GM23338 (cell line): Measurements from ENCODE around the gene AGAP1. TPM values are rescaled to one million over a fixed set of nuclear protein-coding genes. Genes with fewer than 3 reads are reported as not detected.

Experiments
- ATAC-seq: fragments of 200-7000 bp; cut with Tn5 transposase; 3 replicates; pipeline ENCODE4 v1.9.1; 2020
- DNase-seq: peaks from one replicate; pipeline ENCODE4 v3.0.0-alpha.2; 2015; ENCODE audit warnings: low spot score
- H2AFZ ChIP-seq: fragments of 200-600 bp; sonication (generic); 2 replicates; pipeline ENCODE4 v1.8.0; 2016; ENCODE audit warnings: antibody characterized with exemption, mild to moderate bottlenecking, moderate library complexity
- H3F3A ChIP-seq: fragments of 200-600 bp; sonication (generic); replicated peaks from 2 replicates; pipeline ENCODE4 v1.8.0; 2017; ENCODE audit warnings: antibody characterized with exemption, mixed run types, low read depth
- H3K27ac ChIP-seq: fragments of 200-600 bp; sonication (generic); 2 replicates; pipeline ENCODE4 v1.6.1; 2016; ENCODE audit warnings: low read depth
- H3K27me3 ChIP-seq: fragments of 200-600 bp; sonication (generic); 2 replicates; pipeline ENCODE4 v1.8.0; 2016; ENCODE audit warnings: mild to moderate bottlenecking, mixed run types, moderate library complexity; ENCODE audit not compliant: insufficient read depth
- H3K36me3 ChIP-seq: fragments of 200-600 bp; sonication (generic); 2 replicates; pipeline ENCODE4 v1.8.0; 2016; ENCODE audit warnings: mild to moderate bottlenecking; ENCODE audit not compliant: insufficient read depth
- H3K4me1 ChIP-seq: fragments of 200-600 bp; sonication (generic); 2 replicates; pipeline ENCODE4 v1.8.0; 2016; ENCODE audit warnings: mild to moderate bottlenecking, moderate library complexity; ENCODE audit not compliant: insufficient read depth
- H3K4me2 ChIP-seq: fragments of 200-600 bp; sonication (generic); 2 replicates; pipeline ENCODE4 v1.7.1; 2017; ENCODE audit warnings: mixed run types
- H3K4me3 ChIP-seq: fragments of 200-600 bp; sonication (generic); 2 replicates; pipeline ENCODE4 v1.6.1; 2016; ENCODE audit warnings: mixed run types
- H3K79me2 ChIP-seq: fragments of 200-600 bp; sonication (generic); replicated peaks from 2 replicates; pipeline ENCODE4 v1.8.0; 2017; ENCODE audit warnings: mild to moderate bottlenecking; ENCODE audit not compliant: insufficient read depth
- H3K9me2 ChIP-seq: fragments of 200-600 bp; sonication (generic); 2 replicates; pipeline ENCODE4 v1.8.0; 2017; ENCODE audit not compliant: insufficient read depth
- H4K20me1 ChIP-seq: fragments of 200-600 bp; sonication (generic); replicated peaks from 2 replicates; pipeline ENCODE4 v1.8.0; 2017; ENCODE audit warnings: mild to moderate bottlenecking; ENCODE audit not compliant: insufficient read depth
- H3K27ac Mint-ChIP-seq: 2 replicates; pipeline ENCODE4 v1.8.0; 2020; ENCODE audit warnings: inconsistent platforms, mild to moderate bottlenecking, moderate library complexity, mixed read lengths
- H3K27me3 Mint-ChIP-seq: 3 replicates; pipeline ENCODE4 v1.8.0; 2022; ENCODE audit warnings: low read depth, mild to moderate bottlenecking, moderate library complexity, mixed read lengths, inconsistent platforms; ENCODE audit not compliant: insufficient read depth, poor library complexity
- H3K36me3 Mint-ChIP-seq: 3 replicates; pipeline ENCODE4 v1.8.0; 2021; ENCODE audit warnings: low read depth, mild to moderate bottlenecking, inconsistent platforms, moderate library complexity, mixed read lengths
- H3K4me1 Mint-ChIP-seq: 3 replicates; pipeline ENCODE4 v1.8.0; 2020; ENCODE audit warnings: mild to moderate bottlenecking, inconsistent platforms, mixed read lengths
- H3K4me3 Mint-ChIP-seq: 3 replicates; pipeline ENCODE4 v1.8.0; 2021; ENCODE audit warnings: moderate library complexity, mild to moderate bottlenecking, inconsistent platforms, mixed read lengths
- H3K9me3 Mint-ChIP-seq: 3 replicates; pipeline ENCODE4 v1.8.0; 2020; ENCODE audit warnings: moderate library complexity, mild to moderate bottlenecking, inconsistent platforms, mixed read lengths
- CREB1 ChIP-seq: fragments of 250-450 bp; sonication (Bioruptor Pico); IDR thresholded peaks from 2 replicates; pipeline ENCODE4 v1.5.0; 2020; ENCODE audit warnings: low read depth, mild to moderate bottlenecking, moderate library complexity
- CTCF ChIP-seq, 2 experiments: fragments of 200-600 bp in 1 of 2; sonication (generic) in 1 of 2; conservative IDR thresholded peaks; 2 replicates each; pipeline versions ENCODE4 v1.5.1 to v1.6.1; 2016 to 2017; ENCODE audit warnings: antibody characterized with exemption in 2 of 2, low read depth in 2 of 2, mild to moderate bottlenecking in 2 of 2, moderate library complexity in 1 of 2
- EZH2 ChIP-seq: fragments of 200-600 bp; sonication (generic); IDR thresholded peaks from one replicate; pipeline ENCODE4 v1.8.0; 2017; ENCODE audit warnings: antibody characterized with exemption, mild to moderate bottlenecking, low read depth; ENCODE audit not compliant: unreplicated experiment
- EZH2phosphoT487 ChIP-seq: fragments of 200-600 bp; sonication (generic); IDR thresholded peaks from one replicate; pipeline ENCODE4 v1.8.1; 2018; ENCODE audit warnings: antibody characterized with exemption; ENCODE audit not compliant: unreplicated experiment
- NANOG ChIP-seq: IDR thresholded peaks from 2 replicates; pipeline ENCODE4 v1.6.1; 2016; ENCODE audit warnings: antibody characterized with exemption, borderline replicate concordance
- ZNF114 ChIP-seq: fragments of 250-450 bp; sonication (Bioruptor Pico); IDR thresholded peaks from 2 replicates; pipeline ENCODE4 v1.5.0; 2020; ENCODE audit warnings: mild to moderate bottlenecking, moderate library complexity
- ZNF331 ChIP-seq: fragments of 250-450 bp; sonication (Bioruptor Pico); IDR thresholded peaks from 2 replicates; pipeline ENCODE4 v1.5.0; 2020; ENCODE audit warnings: low read depth, mild to moderate bottlenecking, moderate library complexity
- ZNF462 ChIP-seq: fragments of 250-450 bp; sonication (Bioruptor Pico); IDR thresholded peaks from 2 replicates; pipeline ENCODE4 v1.5.0; 2020; ENCODE audit warnings: mild to moderate bottlenecking, moderate library complexity
- polyA plus RNA-seq: library from polyadenylated mRNA; unstranded; fragments of >200 nt; fragmentation: Nextera tagmentation; extraction: Ambion mirVana; gene quantifications from 2 replicates; pipeline ENCODE4 v1.2.1, GENCODE V29; 2016
- total RNA-seq: library from RNA; depleted of rRNA; stranded (reverse); fragments of >200 nt; shearing (Covaris generic); gene quantifications from 2 replicates; pipeline ENCODE4 v1.2.3, GENCODE V29; 2014

The AGAP1 gene
- total and polyA plus RNA-seq, 2 experiments from 2014 or later: 13.3 to 27.9 TPM

GRCh38 chr2:235621736-235622135, 127.9 kb downstream of the AGAP1 start (continued):
- TF ChIP-seq ZNF462 (no peak), EZH2phosphoT487 (no peak), EZH2 (no peak)

- peaks cover 24% of the 10 kb centered on the region for H3K4me1 Mint-ChIP-seq
- Histone ChIP-seq H3K36me3 (no peaks in the 10 kb centered on the region), H3K27ac (no peak overlapping the region), H3K4me2 (no peak overlapping the region), H3K9me2 (no peaks in the 10 kb centered on the region), H3K79me2 (peaks cover 89% of the 10 kb centered on the region), H3F3A (no peaks in the 10 kb centered on the region), H3K4me1 (no peaks in the 10 kb centered on the region), H2AFZ (no peak overlapping the region), H3K27me3 (no peaks in the 10 kb centered on the region), H3K4me3 (no peak overlapping the region), H4K20me1 (peaks cover 21% of the 10 kb centered on the region)
- H3K4me3 Mint-ChIP-seq: no peak overlapping the region
- no peak overlapping the region for H3K27ac Mint-ChIP-seq
- TF ChIP-seq ZNF114: no peak
- no peak for TF ChIP-seq ZNF462
- no peak for TF ChIP-seq EZH2
- TF ChIP-seq CREB1 (CRISPR knock-in tag): no peak
- TF ChIP-seq EZH2phosphoT487: no peak
- no peak for TF ChIP-seq CTCF (conservative IDR thresholded peaks at IDR 0.05; ENCODE audit: low read depth in 2 of 2)
- TF ChIP-seq NANOG: no peak
- no peak for TF ChIP-seq ZNF331 (CRISPR knock-in tag)
- DNase-seq (no peak), ATAC-seq (no peak)
- H3K36me3 Mint-ChIP-seq: no peaks in the 10 kb centered on the region; the same call in 2 of the 3 replicates
- H3K9me3 Mint-ChIP-seq: peaks cover 2% of the 10 kb centered on the region; the same call in 2 of the 3 replicates
- H3K27me3 Mint-ChIP-seq: peaks cover 5% of the 10 kb centered on the region
Measured at GRCh38 chr2:235623111-235623510, 129.3 kb downstream of the AGAP1 start.
